ENCODE data around the gene CYSLTR1. TPM values are rescaled to one million over a fixed set of nuclear protein-coding genes. Genes with fewer than 3 reads are reported as not detected.
A peak's percentile ranks its signal among the peaks of the same experiment; 100 is the strongest.
"Not testable (repeated sequence)": the region's sequence is repeated elsewhere in the genome, so short reads cannot be mapped to it uniquely, and the experiment has no call there.

The CYSLTR1 gene, protein sequence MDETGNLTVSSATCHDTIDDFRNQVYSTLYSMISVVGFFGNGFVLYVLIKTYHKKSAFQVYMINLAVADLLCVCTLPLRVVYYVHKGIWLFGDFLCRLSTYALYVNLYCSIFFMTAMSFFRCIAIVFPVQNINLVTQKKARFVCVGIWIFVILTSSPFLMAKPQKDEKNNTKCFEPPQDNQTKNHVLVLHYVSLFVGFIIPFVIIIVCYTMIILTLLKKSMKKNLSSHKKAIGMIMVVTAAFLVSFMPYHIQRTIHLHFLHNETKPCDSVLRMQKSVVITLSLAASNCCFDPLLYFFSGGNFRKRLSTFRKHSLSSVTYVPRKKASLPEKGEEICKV
- 6.6 TPM for total RNA-seq

DNA sequence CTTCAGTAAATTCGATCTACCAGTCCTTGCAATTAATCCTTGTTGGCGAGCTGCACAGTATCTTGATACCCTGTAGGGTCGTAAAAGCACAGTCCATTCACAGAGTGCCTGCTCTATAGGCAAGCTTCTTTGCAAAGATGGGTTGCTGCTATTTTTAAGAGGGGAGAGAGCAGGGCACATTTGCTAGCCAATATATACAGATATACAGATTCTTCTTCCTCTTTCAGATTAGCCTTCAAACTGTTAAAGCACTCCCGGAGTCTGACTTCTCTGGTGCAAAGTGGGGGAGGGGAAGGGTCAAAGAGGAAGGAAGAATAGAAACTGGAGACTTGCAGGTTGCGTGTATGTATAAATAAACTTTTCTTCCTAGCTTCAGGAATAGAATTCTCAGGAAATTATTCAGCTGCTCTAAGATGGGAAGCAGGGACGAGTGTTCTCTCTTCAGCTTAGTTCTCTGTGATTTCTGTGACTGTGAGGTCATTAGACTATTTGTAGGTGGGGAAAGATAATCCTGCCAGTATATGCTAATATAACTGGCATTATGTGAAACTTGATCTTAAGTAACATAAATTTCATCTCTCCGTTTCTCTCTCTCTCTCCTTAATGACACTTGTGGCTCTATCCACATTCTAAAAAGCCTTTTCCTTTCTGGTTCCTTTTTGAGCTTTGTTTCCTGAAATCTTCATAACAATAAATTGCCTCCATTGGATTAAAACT, at the start of gene CYSLTR1:
Gene CYSLTR1 (minus strand): TSS at position 242 of the 717 bp plus-strand sequence. CDS start 53,865 bp downstream, outside the sequence.
- peak; percentile 3 for DNase-seq

DNA sequence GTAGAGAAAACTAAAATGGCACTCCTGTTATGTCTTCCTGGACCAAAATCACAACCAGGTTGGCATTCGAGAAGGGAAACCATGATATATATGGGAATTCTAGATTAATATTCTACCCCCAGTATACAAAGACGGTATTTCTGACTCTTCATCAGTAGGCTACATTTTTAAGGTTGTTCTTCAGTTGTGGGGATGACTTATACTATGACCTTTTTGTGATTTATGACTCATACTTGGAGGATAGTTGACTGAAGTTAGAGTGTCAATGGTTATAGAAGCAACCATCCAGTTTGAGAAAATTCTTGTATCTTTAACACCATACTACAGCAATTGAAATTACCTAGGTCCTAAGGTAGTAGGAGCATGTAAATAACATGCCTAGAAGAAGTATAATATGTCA, 49.8 kb upstream of the CYSLTR1 start:
- no peak for DNase-seq

DNA sequence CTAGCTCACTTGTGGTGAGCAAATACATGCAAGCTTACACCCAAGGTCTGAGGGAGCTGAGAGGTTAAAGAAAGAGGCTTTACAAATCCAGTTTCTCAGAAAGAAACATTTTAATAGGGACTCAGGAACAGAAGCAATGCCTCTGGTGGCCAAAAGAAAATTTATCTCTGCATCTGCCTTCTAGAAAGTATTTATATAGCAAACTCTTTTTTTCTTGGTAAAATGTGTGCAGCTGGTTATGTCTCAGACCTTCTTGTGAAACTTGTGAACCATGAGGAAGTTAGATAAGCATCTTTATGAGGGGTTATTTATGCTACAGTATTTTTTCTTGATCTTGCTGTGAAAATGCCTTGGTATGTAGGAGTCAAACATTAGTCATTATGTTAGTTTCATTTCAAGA, 48.5 kb upstream of the CYSLTR1 start:
- DNase-seq, result no peak

DNA sequence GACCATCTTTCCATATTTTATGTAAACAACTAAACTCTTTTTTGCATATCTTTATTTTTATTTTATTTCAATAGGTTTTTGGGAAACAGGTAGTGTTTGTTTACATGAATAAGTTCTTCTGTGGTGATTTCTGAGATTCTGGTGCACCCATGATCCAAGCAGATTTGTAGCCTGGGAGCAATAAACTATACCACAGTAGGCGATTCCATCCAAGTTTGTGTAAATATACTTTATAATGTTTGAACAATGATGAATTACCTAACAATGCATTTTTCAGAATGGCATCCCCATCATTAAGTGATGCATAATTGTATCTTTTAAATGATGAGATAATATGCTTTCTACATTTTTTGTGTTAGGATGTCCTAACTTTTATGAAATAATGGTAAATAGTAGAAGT, 39.2 kb upstream of the CYSLTR1 start:
- DNase-seq, result no peak

DNA sequence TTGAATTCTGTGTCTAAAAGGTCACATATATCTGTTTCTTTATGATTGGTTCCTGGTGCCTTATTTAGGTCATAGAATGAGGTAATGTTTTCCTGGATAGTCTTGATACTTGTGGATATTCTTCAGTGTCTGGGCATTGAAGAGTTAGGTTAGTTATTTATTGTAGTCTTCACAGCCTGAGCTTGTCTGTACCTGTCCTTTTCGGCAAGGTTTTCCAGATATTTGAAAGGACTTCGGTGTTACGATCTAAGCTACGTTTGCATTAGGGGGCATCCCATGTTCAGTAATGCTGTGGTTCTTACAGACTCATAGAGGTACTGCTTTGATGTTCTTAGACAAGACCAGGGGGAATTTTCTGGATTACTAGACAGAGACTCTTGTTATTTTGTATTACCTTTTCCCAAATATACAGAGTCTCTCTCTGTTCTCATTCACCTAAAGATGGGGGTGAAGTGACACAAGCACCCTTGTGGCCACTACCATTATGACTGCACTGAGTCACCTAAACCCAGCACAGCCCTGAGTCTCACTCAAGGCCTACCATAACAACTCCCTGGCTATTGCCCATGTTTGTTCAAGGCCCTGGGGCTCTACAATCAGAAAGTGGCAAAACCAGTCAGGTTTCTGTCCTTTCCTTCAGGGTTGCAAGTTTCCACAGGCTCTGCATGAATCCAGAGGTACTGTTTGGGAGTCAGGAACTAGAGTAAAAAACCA, 30.1 kb upstream of the CYSLTR1 start:
- no peak for DNase-seq

DNA sequence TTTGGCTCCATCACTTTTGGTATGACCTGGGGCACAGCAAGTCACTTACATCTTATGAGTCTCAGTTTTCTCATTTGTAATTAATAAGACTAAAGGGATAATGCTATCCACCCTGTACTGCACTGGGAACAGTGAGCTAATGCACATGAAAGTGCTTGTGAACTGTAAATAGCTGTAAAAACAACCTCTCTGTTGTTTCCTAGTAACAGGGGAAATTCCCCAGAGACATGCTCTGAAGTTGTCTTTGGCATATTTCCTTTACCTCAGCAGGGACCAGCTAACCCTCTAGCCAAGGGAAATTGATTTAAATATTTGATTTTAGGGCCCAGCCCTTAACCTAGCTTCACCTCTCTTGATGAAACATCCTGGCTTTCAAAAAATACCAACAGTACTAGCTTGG, 6.1 kb upstream of the CYSLTR1 start:
- DNase-seq, result no peak

DNA sequence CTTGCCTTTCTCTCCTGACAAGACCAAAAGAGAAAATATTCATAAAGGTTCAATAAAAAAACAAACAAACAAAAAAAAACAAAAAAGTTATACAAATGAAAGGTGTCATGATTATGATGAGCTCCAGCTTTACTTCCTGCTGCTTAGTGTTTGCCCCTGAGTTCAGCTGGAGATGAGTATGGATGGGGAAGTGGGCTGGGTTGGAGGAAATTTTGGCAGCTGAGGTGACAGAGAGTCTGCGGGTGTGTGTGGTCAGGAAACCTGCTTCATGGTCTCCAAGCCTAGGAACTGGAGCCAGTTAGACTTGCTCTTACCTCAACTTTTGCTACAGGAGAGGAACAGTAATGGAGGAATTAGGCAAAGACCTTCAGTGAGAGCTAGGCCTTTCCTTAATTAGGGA, 4.3 kb upstream of the CYSLTR1 start:
- no peak for DNase-seq

DNA sequence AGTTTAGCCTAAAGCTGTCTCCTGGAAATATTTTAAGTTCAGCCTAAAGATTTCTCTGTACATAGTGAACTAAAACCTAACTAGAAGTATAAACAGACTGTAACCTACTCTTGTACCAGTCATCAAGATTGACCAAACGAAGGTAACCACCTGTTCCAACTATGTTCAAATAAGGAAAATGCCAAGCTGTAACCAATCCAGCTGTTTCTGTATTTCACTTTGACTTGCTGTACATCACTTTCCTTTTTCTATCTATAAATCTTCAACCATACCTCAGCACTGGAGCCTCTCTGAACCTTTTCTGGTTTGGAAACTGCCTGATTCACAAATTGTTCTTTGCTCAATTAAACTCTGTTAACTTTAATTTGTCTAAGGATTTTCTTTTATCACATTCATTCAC, 3.1 kb upstream of the CYSLTR1 start:
- DNase-seq, result no peak

DNA sequence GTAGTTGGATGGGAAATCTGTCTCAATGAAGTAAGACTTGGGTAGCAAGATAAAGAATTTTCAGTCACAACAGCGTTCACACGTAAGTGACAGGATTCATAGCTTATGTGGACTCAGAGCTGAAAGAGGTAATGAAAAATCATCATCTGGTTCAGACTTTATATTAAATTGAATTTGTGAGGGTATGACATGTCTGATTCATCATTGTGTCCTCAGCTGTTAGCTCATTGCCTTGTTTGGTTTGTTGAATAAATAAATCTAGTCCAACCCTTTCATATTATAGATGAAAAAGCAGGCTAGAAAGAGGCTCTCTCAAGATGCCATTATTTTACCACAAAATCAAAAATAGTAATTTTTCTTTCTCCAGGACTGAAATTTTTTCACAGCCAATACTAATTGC, 2.7 kb upstream of the CYSLTR1 start:
- no peak for DNase-seq

DNA sequence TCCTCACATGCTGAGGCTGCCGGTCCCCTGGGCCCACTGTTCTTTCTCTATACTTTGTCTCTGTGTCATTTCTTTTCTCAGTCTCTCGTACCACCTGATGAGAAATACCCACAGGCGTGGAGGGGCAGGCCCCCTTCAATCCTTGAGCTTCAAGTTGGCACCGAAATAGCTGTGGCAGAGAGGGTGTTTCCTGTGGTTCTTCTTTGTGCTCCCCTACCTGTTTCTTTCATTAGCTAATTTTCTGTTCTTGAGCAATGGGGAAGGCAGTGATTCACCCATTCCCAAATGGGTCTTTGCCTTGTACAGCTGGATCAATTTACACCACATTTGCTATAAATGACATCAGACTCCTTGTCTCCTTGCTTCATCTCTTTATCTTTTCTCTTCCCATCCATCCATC, 2.1 kb upstream of the CYSLTR1 start:
- no peak for DNase-seq

DNA sequence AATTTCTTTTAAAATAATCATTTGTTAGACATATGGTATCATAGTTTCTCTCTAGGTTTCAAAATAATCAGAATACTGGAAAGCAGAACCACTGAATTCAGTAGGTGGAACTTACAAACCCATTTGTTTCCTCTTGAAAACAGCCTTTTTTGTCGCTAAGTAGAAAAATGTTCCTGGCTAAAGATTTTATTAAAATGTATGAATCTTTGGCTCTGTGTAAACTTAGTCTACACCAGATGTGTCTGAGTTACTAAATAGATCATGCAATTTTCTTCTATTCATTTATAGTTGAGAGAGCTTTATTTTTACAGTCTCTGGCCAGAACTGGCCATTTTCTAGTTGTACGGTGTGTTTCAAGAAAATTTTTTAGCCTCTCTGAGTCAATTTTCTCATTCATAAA, 1.0 kb downstream of the CYSLTR1 start:
- peak; percentile 0 for DNase-seq

DNA sequence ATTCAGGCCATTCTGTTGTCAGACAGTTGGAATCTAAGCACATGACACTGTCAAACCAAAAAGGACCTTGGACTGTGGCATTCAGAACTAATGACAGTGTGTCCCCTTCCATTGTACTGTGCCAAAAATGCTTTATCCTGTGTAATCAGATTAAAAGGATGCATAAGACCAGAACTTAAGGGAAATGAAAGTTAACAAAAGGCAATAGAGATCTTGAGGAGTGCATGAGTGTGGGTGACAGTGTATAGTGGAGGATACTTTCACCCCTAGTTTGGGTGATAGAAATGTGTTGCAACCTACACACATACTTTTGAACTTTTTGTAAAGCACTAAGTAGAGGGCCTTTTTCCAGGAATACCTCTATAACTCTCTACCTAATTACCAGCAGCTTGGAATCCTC, 4.5 kb downstream of the CYSLTR1 start:
- DNase-seq, result no peak

DNA sequence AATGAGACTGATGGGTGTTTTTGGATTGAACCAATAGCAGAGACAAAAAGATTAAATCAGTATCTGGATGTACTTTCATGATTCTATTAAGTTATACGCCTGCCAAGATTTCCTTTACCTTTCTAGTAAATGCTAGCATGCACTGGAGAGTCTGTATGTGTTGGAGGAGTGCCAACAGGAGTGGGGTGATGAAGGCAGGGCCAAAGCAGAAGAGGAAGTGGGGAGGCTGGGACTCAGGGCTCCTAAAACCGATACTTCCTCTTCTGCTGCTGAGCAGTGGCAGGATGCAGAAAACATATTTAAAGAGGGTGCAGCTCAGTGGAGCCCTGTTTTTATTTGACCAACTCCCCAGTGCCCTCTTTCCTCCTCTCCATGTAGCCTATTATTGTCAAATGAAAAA, 5.6 kb downstream of the CYSLTR1 start:
- DNase-seq, result no peak

DNA sequence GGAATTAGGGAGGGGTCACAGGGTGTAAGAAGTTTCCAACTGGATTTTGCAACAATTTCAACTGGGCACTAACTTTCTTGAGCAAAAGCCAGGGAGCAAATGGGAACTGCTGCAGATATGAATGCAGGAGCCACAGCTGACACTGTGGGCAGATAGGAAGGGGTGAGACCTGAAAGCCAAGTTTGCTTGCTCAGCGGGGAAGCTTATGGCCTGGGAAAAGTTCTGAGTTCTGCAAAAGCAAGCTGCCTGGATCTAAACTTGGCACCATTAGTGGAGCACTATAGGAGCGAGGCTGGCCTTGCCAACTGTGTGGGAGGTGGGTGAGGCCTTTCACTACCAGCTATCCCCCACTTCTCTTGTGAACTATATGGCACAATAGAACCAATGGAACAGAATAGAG, 11.1 kb downstream of the CYSLTR1 start:
- DNase-seq, result no peak

DNA sequence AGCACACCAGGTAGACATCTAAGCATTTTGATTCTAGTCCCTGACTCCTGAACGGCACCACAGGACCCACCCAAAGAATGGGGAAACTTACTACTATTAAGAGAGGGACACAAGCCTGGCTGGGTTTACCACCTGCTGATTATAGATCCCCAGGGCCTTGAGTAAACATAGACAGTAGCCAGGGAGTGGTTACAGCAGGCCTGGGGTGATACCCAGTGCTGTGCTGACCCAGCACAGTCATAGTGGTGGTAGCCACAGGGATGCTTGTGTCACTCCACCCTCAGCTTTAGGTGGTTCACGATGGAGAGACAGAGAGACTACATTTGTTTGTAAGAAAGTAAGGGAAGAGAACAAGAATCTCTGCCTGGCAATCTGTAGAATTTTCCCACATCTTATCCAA, 11.7 kb downstream of the CYSLTR1 start:
- no peak for DNase-seq

DNA sequence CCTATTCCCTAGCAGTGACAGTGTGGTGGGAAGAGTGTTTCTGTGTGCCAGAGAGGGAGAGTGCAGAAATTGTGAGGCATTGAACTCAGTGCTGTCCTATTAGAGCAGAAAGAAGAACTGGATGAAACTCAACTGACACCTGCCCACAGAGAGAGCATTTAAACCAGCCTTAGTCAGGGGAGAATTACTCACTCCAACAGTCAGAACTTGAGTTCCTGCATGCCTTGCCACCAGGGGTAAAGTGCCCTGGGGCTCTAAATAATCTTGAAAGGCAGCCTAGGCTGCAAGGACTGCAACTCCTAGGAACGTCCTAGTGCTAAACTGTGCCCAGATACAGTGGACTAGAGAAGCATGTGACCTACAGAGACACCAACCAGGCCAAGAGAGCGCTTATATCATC, 12.8 kb downstream of the CYSLTR1 start:
- DNase-seq, result no peak

DNA sequence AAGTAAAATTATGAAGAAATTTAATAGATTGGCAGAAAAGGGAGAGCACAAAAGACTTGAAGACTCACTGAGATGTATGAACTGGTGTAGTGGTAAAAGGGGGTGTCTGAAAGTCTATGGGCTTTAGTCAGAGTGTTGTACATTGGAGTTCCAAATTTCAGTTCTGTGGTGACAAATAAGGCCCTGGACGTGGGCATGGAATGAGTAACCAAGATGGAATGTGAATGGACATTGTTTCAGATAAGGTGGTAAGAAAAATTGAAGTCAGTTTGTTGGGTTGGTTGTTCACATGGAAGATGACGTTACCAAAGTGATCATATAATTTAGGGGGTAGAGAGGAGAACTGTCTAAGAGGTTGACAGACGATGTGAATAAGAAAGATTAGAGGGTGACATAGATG, 13.9 kb downstream of the CYSLTR1 start:
- DNase-seq, result no peak

DNA sequence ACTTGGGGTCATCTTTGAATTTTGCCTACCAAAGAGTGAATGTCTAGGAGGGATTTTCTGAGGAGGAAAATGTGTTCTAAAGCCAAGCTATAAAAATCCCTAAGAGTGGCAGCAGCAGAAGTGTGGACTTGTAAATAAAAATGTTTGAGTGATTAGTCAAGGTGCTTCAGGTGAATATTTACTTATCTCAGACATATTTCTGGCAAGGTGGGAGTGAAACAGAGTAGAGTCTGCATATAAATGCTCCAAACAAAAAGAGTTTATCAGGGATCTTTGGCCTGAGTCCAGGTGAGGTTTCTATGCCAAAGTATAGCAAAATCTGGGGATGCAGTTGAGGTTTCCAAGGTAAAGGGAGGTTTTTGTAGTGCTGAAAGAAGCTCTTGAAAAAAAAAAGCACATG, 19.7 kb downstream of the CYSLTR1 start:
- no peak for DNase-seq

DNA sequence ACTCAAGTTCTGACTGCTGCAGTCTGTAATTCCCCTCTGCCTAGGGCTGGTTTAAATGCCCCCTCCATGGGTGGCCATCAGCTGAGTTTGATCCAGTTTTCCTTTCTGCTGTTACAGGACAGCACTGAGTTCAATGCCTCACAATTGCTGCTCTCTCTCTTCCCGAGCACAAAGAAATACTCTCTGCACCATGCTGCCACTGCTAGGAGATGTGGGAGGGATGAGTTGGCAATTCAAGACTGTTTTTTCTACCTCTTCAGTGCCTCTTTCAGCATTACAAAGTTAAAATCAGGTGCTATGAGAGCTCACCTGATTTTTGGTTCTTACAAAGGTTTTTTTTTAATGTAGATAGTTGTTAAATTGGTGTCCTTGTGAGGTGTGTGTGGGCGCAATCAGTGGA, 24.3 kb downstream of the CYSLTR1 start:
- no peak for DNase-seq

DNA sequence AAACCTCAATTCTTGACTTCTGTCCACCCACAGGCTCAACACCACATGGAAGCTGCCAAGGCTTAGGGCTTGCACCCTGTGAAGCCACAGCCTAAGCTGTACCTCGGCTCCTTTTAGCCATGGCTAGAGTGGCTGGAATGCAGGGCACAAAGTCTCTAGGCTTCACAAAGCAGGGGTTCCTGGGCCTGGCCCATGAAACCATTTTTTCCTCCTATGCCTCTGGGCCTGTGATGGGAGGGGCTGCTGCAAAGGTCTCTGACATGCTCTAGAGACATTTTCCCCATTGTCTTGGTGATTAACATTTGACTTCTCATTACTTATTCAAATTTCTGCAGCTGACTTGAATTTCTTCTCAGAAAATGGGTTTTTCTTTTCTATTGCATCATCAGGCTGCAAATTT, 26.5 kb downstream of the CYSLTR1 start:
- not testable (repeated sequence) for DNase-seq

DNA sequence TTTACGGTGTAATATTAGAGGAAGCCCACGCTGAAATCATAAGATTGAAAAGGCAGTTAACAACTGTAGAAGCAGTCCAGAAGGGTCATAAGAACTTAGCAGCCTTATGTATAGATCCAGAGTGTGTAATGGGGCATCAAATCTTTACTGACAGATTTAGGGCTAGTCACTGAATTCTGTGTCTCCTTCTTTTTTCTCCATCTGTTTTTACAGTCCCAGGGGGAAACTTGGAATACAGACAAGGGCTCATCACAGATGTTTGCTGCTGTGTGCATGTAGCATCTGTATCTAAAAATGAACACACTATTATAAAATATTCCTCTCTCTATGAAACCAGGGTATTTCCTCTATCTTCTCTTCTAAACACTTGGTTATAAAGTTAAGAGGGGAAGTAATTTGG, 43.9 kb downstream of the CYSLTR1 start:
- DNase-seq, result no peak

DNA sequence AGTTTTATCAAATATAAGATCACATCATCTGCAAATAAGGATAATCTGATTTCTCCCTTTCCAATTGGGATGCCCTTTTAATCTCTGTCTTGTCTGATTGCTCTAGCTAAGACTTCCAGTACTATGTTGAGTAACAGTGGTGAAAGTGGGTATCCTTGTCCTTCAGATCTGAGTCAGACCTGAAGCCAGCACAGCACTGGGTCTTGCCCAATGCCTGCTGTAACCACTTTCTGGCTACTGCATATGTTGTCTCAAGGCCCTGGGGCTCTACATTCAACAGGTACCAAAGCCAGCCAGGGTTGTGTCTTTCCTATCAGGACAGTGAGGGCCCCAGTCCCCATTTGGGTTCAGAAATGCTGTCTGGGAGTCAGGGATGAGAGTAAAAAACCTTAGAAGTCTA, 90.3 kb downstream of the CYSLTR1 start:
- DNase-seq, result no peak

DNA sequence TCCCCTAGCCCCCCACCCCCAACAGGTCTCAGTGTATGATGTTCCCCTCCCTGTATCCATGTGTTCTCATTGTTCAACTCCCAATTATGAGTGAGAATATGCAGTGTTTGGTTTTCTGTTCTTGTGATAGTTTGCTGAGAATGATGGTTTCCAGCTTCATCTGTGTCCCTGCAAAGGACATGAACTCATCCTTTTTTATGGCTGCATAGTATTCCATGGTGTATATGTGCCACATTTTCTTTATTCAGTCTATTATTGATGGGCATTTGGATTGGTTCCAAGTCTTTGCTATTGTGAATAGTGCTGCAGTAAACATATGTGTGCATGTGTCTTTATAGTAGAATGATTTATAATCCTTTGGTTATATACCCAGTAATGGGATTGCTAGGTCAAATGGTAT, 101.4 kb downstream of the CYSLTR1 start:
- DNase-seq, result not testable (repeated sequence)

All from skin of body (tissue), 2 donors.